Skeletal muscle tissue (tissue), 4 donors: ENCODE results near the gene PINK1. TPM values are rescaled to one million over a fixed set of nuclear protein-coding genes. Genes with fewer than 3 reads are reported as not detected.
A peak's percentile ranks its signal among the peaks of the same experiment; 100 is the strongest.

Source experiments
- H3K27ac ChIP-seq: one replicate; pipeline ENCODE4 v1.7.0; 2013; ENCODE audit warnings: mild to moderate bottlenecking, low read depth, low read length, inconsistent platforms
- H3K27me3 ChIP-seq, 3 donors: one replicate each; pipeline ENCODE4 v1.7.0; 2013; ENCODE audit warnings: low read length in 3 of 3; ENCODE audit not compliant: control insufficient read depth in 3 of 3, insufficient read depth in 3 of 3
- H3K36me3 ChIP-seq, 3 donors: one replicate each; pipeline ENCODE4 v1.7.0; 2013; ENCODE audit warnings: low read length in 3 of 3; ENCODE audit not compliant: control insufficient read depth in 3 of 3, insufficient read depth in 3 of 3
- H3K4me1 ChIP-seq, 3 donors: one replicate each; pipeline ENCODE4 v1.7.0; 2013; ENCODE audit warnings: low read length in 3 of 3, mild to moderate bottlenecking in 3 of 3; ENCODE audit not compliant: control insufficient read depth in 3 of 3, insufficient read depth in 3 of 3
- H3K4me3 ChIP-seq, 3 donors: one replicate each; pipeline ENCODE4 v1.7.0; 2013; ENCODE audit warnings: low read length in 3 of 3
- H3K9ac ChIP-seq, 3 donors: one replicate each; pipeline ENCODE4 v1.7.0; 2013; ENCODE audit warnings: low read length in 3 of 3, mild to moderate bottlenecking in 3 of 3, moderate library complexity in 2 of 3, low read depth in 1 of 3
- H3K9me3 ChIP-seq, 3 donors: one replicate each; pipeline ENCODE4 v1.7.0; 2013; ENCODE audit warnings: low read length in 3 of 3; ENCODE audit not compliant: control insufficient read depth in 3 of 3
- total RNA-seq: library from RNA; depleted of rRNA; stranded (reverse); fragments of >200 nt; gene quantifications from one replicate; pipeline ENCODE4 v1.2.3, GENCODE V29; 2014
- donor health status: Osteomylitis.

Gene PINK1
- total RNA-seq, 1 donor from 2014 or later = 56.4 TPM

DNA sequence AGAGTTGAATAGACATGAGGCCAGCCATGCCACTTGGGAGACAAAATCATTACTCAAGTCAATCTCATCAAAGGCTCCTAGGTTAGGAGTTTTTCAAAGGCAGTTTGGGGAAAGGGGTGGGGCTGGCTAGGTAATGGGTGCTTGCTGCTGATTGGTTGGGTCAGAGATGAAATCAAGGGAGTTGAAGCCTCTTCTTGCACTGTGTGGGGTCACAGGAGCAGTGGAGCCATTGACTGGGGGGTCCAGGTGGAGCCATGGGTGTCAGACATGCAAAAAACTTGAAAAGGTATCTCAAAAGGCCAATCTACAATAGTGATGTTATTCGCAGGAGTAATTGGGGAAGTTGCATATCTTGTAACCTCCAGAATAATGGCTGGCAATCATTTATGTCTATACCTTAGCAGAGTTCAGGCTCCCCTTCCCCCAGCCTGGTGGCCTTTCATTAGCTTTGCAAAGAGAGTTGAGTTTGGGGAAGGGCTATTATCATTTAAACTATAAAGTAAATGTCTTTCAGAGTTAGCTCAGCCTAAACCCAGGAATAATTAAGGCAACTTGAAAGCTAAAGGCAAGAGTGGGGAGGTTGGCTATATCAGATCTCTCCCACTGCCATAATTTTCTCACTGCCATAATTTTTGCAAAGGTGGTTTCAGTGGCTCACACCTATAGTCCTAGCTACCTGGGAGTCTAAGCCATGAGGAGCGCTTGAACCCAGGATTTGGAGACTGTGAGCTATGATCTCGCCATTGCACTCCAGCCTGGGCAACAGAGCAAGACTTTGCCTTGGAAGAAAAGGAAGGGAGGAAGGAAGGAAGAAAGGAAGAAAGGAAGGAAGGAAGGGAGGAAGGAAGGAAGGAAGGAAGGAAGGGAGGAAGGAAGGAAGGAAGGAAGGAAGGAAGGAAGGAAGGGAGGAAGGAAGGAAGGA lies 7.8 kb upstream of the PINK1 start:
- peaks cover 0 to 2% (median 0%) of the 10 kb centered on the region in 3 donors for H3K27me3 ChIP-seq
- H3K27ac ChIP-seq = no peak overlapping the region
- no peak overlapping the region for H3K4me3 ChIP-seq
- no peaks in the 10 kb centered on the region for H3K9me3 ChIP-seq
- H3K4me1 ChIP-seq = no peaks in the 10 kb centered on the region
- no peak overlapping the region for H3K9ac ChIP-seq
- H3K36me3 ChIP-seq = no peaks in the 10 kb centered on the region

DNA sequence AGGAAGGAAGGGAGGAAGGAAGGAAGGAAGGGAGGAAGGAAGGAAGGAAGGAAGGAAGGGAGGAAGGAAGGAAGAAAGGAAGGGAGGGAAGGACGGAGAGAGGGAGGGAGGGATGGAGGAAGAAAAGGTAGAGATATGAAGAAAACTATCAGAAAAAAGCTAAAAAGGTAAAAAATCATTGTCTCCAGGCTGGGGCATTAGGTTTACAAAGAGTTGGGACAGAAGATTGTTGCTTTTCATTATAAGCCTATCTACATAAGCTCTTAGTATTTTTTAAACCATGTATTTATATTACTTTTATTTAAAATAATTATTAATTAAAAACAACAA lies 7.2 kb upstream of the PINK1 start:
- Histone ChIP-seq H3K27me3 (peaks cover 0 to 2% (median 0%) of the 10 kb centered on the region in 3 donors), H3K27ac (no peak overlapping the region), H3K9me3 (no peaks in the 10 kb centered on the region), H3K4me1 (no peaks in the 10 kb centered on the region), H3K4me3 (no peak overlapping the region), H3K9ac (no peak overlapping the region), H3K36me3 (no peaks in the 10 kb centered on the region)

DNA sequence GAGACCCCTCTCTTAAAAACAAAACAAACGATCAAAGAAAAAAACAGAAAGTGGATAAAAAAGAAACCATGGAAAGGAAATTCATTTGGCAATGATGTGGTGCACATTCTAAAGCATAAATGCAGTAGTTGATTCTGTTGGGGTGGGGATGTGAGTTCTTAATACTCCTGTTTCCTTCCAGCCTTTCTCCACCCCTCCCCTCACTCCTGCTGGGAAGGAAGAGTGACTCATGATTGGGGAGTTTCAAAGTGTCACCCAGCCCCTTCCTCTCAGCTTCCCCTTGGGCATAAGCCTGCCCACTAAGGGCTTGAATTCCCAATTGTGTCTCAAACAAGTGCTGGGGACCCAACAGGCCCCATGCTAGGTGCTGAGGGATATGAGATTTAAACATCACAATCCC lies 6.7 kb upstream of the PINK1 start:
- Histone ChIP-seq H3K9ac (no peak overlapping the region), H3K9me3 (no peaks in the 10 kb centered on the region), H3K4me1 (no peaks in the 10 kb centered on the region), H3K4me3 (no peak overlapping the region), H3K36me3 (no peaks in the 10 kb centered on the region), H3K27ac (no peak overlapping the region), H3K27me3 (peaks cover 0 to 2% (median 0%) of the 10 kb centered on the region in 3 donors)

DNA sequence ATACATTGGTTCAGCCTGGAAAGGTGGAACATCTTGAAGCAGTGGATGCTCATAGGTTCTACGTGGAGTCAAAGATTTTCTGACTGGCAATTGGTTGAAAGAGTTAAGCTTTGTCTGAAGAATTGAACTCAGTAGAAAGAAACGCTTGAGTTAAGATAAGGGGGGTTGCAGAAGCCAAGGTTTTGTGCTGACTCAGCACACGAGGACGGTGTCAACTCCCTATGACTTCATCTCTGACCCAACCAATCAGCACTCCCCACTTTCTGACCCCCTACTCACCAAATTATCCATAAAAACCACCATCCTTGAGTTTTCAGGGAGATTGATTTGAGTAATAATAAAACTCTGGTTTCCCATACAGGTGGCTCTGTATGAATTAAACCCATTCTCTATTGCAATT lies 2.5 kb upstream of the PINK1 start:
- Histone ChIP-seq H3K27me3 (peaks cover 0 to 2% (median 0%) of the 10 kb centered on the region in 3 donors), H3K9ac (no peak overlapping the region), H3K4me3 (no peak overlapping the region), H3K36me3 (no peaks in the 10 kb centered on the region), H3K9me3 (no peaks in the 10 kb centered on the region), H3K4me1 (peaks cover 8 to 11% (median 10%) of the 10 kb centered on the region in 3 donors), H3K27ac (no peak overlapping the region)

DNA sequence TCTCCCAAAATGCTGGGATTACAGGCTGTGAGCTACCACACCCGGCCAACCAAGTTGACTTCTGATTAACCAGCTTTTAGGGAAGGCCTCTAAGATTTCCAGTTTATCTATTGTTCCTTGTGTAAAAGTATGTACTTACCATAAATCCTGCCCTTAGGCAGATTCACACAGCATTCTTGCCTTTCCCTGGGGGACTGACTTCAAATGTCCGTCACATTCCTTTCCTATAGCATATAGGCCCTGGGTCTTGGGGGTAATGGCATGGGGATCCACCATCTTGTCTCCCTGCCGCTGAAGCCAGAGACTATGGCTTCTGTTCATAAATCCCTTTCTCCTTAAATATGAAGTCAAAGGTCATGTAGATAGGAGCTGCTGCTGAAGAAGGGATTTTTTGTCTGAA lies 872 bp upstream of the PINK1 start:
- no peak overlapping the region for H3K9ac ChIP-seq
- peaks cover 6 to 8% (median 7%) of the 10 kb centered on the region in 3 donors for H3K36me3 ChIP-seq
- no peak overlapping the region for H3K27ac ChIP-seq
- no peak overlapping the region for H3K4me3 ChIP-seq
- H3K27me3 ChIP-seq = no peaks in the 10 kb centered on the region
- peaks cover 8 to 16% (median 13%) of the 10 kb centered on the region in 3 donors for H3K4me1 ChIP-seq
- H3K9me3 ChIP-seq = no peaks in the 10 kb centered on the region

DNA sequence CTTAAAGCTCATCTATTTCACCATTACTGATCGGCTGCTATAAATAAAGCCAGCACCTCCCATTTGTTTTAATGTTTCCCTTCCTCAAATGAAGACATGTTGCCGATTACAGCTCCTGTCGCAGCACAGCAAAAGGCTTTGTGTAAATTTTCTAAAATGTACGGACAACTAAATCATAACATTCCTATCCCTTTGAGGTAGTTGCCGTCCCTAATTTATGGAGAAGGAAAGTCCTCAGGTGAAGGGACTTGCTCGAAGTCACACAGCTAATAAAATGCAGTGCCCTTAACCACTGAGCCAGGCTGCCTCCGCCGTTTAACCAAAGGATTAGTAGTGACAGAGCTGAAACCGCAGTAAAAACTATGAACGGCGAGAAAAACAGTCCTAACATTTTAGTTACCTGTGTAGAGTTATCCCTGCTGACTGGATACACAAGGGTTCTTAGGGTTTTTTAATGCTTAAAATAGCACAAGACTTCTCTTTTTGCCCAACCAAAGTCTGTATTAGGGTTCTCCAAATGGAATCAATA lies 871 bp downstream of the PINK1 start:
- peak overlapping the region; percentile 90 for H3K27ac ChIP-seq
- peak overlapping the region; percentile 89 to 97 (median 94) for H3K9ac ChIP-seq
- H3K9me3 ChIP-seq = no peaks in the 10 kb centered on the region
- peaks cover 8 to 16% (median 13%) of the 10 kb centered on the region in 3 donors for H3K4me1 ChIP-seq
- H3K36me3 ChIP-seq = peaks cover 21 to 24% (median 23%) of the 10 kb centered on the region in 3 donors
- H3K27me3 ChIP-seq = no peaks in the 10 kb centered on the region
- H3K4me3 ChIP-seq = peak overlapping the region; percentile 79 to 97 (median 82)

DNA sequence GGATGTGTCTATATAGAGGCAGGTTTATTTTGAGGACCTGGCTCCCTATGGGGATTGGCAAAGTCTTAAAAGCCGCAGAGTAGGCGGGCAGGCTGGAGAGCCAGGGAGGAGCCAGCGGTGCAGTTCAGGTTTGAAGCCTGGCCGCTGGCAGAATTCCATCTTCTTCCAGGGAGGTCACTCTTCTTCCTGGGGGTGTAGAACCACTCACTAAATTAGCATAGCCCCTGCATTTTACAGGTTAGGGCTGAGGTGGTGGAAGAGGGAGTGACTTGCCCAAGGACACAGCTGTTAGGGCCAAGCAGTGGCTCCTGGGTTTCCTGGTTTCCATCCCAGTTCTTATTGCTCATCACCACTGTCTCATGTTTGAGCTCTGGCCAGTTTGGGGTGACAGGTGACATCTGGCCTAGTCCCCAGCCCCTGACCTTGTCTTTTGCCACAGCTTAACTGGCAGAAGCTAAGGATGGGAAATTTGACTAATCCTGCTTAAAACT lies 1.4 kb downstream of the PINK1 start:
- H3K27ac ChIP-seq = peak overlapping the region; percentile 90
- peaks cover 26 to 29% (median 28%) of the 10 kb centered on the region in 3 donors for H3K36me3 ChIP-seq

DNA sequence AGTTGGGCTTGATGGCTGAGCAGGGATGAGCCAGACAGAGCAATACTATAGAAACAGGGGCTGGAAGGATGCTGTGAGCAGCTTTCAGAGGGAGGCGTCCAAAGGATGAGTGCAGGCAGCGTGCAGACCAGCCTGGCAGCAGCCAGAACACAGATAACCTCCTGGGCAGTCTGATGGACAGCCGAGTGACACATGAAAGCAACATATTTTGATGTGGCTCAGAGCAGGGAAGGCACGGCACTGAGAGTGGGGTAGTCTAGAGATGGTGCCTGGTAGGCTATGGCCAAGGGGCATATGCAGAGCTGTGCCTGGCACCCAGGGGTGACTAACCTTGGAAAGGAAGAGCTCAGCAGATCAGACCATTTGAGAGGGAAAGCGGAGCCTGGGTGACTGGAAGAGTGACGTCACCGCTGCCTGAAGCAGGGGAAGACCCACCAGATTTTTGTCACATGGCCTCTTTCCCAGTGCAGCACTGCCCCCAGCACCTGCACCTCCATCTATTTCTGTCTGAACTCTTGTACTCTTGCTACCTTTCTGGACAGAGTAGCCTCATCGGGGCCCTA lies 3.6 kb downstream of the PINK1 start:
- peak overlapping the region in 1 of 3 donors; percentile 45 for H3K9ac ChIP-seq
- no peaks in the 10 kb centered on the region for H3K9me3 ChIP-seq
- H3K27ac ChIP-seq = no peak overlapping the region
- peaks cover 43 to 50% (median 50%) of the 10 kb centered on the region in 3 donors for H3K36me3 ChIP-seq
- H3K27me3 ChIP-seq = no peaks in the 10 kb centered on the region
- H3K4me1 ChIP-seq = peaks cover 12 to 23% (median 13%) of the 10 kb centered on the region in 3 donors
- no peak overlapping the region for H3K4me3 ChIP-seq

More for the DNA sequence above, 1.4 kb downstream of the PINK1 start:
- Histone ChIP-seq H3K9ac (peak overlapping the region; percentile 89 to 97 (median 94)), H3K9me3 (no peaks in the 10 kb centered on the region), H3K4me3 (peak overlapping the region; percentile 79 to 97 (median 82)), H3K4me1 (peaks cover 11 to 19% (median 13%) of the 10 kb centered on the region in 3 donors), H3K27me3 (no peaks in the 10 kb centered on the region)

DNA sequence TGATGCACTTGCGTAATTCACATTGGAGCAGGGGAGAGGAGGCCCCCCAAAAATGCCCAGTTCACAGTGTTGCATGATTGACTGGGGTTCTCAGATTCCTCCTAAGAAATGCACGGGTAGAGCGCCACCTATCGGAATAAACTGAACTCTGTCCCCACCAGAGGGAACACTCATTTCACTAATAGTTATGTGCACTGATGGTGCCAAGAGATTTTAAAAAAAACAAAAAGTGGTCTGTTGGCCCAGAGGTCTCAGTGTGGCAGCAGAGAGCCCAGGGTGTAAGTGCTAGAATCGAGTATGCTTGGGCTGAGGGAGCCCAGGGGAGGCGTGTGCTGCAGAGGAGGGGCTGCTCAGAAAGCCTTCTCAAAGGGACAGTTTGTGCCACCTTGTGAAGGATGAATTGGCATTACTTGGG lies 6.9 kb downstream of the PINK1 start:
- Histone ChIP-seq H3K36me3 (peaks cover 73 to 80% (median 80%) of the 10 kb centered on the region in 3 donors), H3K4me1 (peaks cover 2 to 13% (median 5%) of the 10 kb centered on the region in 3 donors), H3K9me3 (no peaks in the 10 kb centered on the region), H3K27me3 (no peaks in the 10 kb centered on the region), H3K27ac (no peak overlapping the region), H3K9ac (no peak overlapping the region), H3K4me3 (no peak overlapping the region)
